Muscle of back (tissue), 11 donors: Measurements from ENCODE around the gene MIDN. TPM values are rescaled to one million over a fixed set of nuclear protein-coding genes. Genes with fewer than 3 reads are reported as not detected.

Source experiments
- DNase-seq, 3 donors: peaks; one replicate each; pipeline versions ENCODE4 v3.0.0 to v3.0.0-alpha.2; 2013
- polyA plus RNA-seq, 10 donors: library from polyadenylated mRNA; unstranded; fragments of 120-200 nt; gene quantifications; one replicate each; pipeline ENCODE4 v1.2.1, GENCODE V29; 2013; ENCODE audit not compliant: insufficient read length in 10 of 10

The MIDN gene
- polyA plus RNA-seq, 10 donors = 27.7 to 44.0 (median 33.6) TPM

DNA sequence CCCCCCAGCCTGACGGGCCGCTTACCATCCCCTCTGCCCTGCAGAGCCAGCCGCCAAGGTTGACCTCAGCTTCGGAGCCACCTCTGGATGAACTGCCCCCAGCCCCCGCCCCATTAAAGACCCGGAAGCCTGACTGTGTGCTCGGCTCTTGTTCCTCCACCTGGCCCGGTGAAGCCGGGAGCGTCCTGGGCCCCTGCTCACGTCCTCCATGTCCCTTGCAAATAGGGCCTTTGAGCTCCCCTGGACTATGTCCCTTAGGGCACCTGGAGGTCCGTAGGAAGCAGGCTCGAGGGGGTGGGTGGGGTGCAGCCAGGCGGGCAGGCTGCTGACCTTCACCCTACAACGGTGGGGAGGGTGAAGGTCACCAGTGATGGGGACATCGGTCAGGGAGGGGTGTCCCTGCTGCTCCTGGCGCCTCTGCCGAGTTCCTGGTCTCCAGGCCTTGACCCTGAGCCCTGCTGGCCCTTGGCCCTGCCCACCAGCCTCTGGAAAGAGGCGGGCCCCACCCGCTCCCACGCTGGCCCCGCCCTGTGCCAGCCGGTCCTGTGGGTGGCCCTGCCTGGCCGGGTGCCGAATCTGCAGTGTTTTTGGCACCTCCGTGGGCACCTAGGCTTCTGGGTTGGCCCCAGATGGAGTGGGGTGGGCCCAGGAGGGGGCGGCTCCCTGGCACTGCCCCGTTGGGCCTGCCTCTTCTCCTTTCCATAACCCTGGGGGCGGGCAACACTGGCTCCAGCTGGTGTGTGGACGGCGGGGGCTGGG, 3.5 kb upstream of the MIDN start:
- peak in 1 of 3 donors; percentile 52 for DNase-seq

DNA sequence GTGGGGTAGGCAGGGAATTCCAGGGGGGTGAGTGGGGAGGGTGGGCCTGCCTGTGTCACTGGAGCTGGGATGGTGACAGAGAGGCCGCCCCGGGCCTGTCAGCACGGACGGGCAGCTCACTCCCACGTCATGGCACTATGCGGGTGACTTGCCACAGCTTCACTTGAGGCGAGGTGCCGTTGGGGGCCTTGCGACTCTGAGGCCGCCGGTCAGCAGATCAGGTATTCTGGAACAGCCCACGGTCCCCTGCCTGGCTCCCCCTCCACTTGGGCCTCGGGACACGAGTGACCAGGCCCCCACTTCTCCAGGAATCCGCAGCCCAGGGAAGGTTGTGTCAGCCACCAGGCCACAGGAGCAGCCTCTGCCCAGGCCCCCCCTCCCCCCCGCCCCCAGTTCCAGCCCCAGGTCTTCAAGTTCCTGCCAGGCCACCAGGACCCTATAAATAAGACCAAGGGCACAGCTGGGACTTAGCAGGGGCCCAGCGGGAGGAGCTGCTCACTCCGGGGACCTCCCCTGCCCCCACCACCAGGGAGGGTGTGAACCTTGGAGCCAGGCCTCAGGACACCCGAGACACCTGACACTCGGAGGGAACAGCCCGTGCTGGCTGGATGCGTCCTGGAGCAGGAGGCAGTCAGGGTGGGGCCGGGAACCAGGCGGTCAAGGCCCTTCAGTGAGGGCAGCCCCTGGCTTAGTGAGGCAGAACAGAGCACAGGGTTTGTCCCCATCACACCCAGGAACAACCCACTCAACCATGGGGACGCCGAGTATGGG, 2.7 kb upstream of the MIDN start:
- peak in 2 of 3 donors; percentile 66 to 74 for DNase-seq

DNA sequence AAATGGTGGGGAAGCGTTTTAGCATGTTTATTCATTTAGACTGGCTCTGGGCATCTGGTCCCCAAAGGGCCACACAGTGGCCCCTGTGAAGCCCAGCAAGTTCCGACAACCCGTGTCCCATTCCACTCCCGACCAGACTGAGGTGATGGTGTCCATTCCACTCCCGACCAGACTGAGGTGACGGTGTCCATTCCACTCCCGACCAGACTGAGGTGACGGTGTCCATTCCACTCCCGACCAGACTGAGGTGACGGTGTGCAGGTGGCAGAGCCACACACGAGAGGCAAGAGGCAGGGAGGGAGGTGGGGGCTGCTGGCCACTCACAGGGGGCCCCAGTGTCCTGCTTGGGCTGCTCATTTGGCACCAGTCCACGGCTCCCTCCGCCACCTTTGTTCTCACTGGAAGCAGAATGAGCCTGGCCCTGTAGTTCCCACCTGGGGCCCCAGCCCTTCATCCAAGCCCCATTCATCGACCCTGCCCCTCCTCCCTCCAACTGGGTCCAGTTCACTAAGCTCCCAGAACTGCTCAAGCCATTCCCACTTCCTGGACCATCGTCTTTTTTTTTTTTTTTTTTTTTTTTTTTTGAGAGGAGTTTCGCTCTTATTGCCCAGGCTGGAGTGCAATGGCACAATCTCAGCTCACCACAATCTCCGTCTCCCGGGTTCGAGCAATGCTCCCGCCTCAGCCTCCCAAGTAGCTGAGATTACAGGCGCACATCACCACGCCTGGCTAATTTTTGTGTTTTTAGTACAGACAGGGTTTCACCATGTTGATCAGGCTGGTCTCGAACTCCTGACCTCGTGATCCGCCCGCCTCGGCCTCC, 1.9 kb upstream of the MIDN start:
- DNase-seq = peak in 1 of 3 donors; percentile 51

DNA sequence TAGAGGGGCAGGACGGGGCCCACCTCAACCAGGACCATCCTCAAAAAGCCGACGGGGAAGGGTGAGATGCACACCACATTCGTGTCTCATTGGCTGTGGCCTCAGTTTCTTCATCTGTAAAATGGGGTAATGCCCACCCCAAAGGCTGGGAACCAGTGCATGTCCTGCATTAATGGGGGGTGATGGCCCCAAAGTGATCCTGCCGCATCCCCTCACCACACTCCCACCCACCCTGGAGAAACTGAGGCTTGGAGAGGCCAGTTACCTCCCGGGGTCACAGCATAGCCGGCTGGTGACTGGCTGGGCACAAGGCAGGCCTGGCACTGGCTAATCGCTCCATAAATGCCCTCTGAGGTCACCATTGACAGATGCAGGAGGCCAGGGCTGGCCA, 640 bp upstream of the MIDN start:
- no peak for DNase-seq

DNA sequence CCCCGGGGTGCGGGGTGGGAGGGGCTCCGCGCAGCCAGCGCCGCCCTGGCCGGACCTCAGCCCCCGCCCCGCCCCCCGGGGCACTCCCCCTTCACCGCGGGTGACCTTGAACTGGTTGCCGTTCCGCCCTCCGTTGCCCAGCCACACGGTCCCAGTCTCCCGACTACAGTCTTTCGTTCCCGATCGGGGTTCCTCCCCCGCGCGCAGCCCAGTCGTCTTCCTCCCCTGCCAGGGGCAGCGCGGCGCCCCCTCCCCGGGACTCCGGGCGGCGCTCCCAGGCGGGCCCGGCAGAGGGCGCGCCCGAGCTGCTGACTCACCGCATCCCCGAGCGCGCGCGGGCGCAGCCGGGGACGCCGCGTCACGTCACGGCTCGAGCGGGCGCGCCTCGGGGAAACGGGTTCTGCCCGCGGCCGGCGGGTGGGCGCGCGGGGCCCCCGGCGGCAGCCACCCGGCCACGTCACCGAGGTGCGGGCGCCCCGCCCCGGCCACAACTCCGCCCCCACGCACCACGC, 459 bp downstream of the MIDN start:
- peak; percentile 83 to 94 (median 89) for DNase-seq

GRCh38 chr19:1249298-1249989, 1.1 kb downstream of the MIDN start:
- DNase-seq = peak; percentile 98

- DNase-seq = no peak
These were observed 1.6 kb downstream of the MIDN start for GRCh38 chr19:1249990-1250436.

DNA sequence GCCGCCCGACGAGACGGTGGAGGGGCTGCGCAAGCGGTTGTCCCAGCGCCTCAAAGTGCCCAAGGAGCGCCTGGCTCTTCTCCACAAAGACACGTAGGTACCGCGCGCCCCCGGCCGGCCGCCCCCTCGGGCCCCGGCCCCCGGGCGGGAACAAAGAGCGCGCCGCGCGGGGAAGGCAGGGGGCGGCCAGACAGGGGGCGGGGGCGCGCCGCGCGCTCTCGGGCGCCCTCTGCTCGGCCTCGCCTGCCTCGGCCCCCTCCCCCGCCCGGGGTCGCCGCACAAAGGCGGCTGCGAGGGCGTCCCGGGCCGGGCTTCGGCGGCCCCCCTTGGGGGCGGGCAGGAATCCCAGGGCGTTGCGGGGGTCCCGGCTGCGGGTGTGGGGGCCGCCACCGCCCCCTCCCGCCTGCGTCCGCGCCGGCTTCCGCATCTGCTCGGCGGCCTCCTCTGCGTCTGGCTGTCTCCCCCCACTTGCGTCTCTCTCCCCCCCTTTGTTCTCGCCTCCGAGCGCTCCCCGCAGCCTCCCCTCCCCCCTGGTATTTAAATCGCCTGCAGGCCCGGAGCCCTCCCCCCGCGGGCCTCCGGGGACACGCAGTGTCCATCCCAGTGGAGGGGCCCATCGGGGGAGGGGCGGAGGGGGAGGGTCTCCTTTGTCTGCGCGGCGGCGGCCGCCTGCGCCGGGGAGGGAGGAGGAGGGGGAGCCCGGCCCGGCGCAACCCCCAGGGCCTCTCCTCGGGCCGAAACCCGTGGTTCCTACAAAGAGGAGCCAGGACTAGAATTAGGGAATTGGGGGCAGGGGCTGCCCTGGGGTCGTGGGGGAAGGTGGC, 2.3 kb downstream of the MIDN start:
- peak in 2 of 3 donors; percentile 64 to 84 for DNase-seq

DNA sequence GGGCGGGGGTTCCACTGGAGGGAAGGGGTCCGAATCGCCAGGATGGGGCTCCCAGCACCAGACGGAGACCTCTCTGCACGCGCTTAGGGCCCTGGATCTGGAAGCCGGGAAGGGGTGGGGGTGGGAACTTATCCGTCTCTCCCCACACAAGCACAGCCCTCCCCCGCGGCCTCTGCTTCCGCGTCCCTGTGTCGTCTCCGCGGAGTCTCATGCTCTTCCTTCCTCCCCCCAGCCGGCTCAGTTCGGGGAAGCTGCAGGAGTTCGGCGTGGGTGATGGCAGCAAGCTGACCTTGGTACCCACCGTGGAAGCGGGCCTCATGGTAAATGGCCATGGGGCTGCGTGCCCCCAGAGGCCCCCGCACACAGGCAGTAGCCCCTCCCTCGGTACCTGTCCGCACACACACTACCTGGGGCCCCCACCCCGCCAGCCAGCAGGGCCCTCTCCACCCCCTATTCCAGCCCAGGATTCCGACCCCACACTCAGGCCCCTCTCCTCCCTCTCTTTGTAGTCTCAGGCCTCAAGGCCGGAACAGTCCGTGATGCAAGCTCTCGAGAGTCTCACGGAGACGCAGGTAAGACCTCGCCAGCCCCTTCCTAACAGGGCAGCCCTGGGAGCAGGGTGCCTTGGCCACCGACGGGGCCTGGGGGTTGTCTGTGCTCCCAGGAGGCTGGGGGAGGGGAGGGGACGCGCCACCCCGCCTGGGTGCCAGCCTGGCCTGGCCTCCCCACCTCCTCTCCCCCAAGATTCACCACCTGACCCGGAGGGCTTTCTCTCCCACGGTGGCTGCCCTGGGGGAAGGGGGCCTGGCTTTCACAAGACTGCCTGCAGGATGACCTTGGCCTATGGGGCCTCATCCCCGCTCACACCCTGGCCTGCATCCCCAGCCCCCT, 3.2 kb downstream of the MIDN start:
- peak in 2 of 3 donors; percentile 66 to 83 for DNase-seq

DNA sequence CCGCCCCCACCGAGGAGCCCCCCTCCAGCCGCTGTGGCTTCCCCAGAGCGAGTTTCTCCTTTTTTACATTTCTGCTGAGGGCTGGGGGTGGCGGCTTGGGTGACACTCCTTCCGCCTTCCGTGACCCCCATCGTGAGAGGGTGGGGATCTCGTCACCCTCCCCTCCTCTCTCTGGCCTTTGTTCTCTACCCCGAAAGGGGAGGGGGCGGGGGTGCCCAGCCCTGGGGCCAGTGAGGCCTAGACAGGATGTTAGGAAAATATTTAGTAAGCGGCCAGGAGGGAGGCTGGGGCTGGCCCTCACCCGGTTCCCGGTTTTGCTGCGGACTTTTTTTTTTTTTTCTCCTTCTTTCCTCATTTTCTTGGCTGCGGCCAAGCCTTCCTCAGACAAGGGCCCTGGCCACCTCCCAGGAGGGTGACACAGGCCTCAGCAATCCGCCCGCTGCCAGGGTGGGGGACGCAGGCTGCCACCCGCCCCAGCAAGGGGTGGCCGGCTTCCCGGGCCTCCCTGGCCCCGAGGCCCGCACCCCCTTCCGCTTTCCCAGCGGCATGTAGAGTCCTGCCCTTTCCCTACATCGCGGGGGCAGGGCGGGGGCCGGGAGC, 3.9 kb downstream of the MIDN start:
- DNase-seq = peak; percentile 80 to 92 (median 92)

GRCh38 chr19:1252821-1253513, 4.6 kb downstream of the MIDN start:
- DNase-seq = peak in 2 of 3 donors; percentile 81 to 94

- no peak for DNase-seq
These were observed 5.2 kb downstream of the MIDN start for GRCh38 chr19:1253514-1254080.

GRCh38 chr19:1254081-1254527, 5.7 kb downstream of the MIDN start:
- no peak for DNase-seq

GRCh38 chr19:1254530-1255185, 6.3 kb downstream of the MIDN start:
- no peak for DNase-seq

DNA sequence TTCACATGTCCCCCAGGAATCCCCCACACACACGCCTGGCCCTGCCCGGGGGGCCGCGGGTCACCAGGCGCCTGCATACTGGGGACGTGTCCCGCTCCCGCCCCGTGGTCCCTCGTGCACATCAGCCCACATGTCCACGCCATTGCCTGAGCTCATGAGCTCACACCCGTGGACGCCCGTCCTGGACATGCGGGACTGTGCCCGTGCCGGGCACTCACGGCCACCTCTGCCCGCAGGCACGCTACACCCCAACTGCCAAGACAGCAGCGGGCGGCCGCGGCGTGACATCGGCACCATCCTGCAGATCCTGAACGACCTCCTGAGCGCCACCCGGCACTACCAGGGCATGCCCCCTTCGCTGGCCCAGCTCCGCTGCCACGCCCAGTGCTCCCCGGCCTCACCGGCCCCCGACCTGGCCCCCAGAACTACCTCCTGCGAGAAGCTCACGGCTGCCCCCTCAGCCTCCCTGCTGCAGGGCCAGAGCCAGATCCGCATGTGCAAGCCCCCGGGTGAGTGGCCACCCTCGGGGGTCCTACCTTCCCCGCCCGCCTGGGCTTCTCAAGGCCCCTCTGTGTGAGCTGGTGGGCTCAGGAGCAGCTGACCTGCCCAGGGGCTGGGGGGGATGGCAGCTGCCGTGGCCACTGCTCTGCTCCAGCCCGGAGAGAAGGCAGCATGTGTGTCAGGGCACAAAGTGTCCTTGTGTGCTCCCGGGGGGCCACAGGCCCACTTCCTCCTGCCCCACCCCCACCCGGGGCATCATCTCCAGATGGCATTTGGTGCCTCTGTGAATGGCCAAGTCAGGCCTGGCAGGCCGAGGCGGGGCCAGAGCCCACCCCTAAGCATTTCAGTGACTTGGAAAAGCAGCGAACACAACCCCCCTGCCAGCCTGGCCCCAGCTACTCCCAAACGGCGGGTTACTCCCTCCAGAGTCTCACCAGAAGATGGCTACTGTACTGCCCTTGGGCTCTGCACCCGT, 7.1 kb downstream of the MIDN start:
- DNase-seq = no peak
